Ramos (cell line): Measurements from ENCODE around the gene ACBD6.
"Not testable (repeated sequence)": the region's sequence is repeated elsewhere in the genome, so short reads cannot be mapped to it uniquely, and the experiment has no call there.

Experiments
- in situ Hi-C: fragments of 300-500 bp; cut with MboI; formaldehyde crosslinking; loops from one replicate; pipeline ENCODE4 v1.14.3; 2022; ENCODE audit warnings: low sequenced_read_pairs; ENCODE audit not compliant: unreplicated experiment

ACBD6 gene

DNA sequence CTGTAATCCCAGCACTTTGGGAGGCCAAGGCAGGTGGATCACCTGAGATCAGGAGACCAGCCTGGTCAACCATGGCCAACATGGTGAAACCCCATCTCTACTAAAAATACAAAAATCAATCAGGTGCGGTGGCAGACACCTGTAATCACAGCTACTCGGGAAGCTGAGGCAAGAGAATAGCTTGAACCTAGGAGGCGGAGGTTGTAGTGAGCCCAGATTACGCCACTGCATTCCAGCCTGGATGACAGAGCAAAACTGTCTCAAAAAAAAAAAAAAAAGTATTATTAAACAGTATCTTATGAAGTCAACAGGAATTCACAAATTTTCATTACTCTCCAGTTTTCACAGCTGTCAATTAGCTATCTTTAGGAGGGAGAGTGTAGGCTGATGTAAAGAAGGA lies 3.8 kb downstream of the ACBD6 start:
- in situ Hi-C loops = no loop called here

DNA sequence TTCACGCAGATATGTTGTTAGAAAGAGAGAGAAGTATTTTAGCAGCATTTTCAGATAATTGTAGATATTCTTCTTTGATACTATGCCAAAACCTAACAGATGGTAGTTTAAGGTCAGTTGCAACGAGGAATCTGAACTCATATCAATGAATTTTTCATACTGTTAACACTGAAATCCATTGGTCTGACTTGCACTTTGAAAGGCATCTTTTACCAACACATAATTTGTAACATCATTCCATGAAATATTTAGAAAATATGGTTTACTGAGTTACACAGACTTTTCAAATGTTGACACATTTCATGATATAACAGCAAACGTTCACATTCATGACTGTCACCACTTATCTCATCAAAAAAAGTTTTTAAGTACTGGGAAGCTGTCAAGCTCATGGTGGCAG lies 4.6 kb downstream of the ACBD6 start:
- in situ Hi-C loops = no loop called here

- in situ Hi-C loops = no loop called here
These were observed 8.0 kb downstream of the ACBD6 start for GRCh38 chr1:180494370-180494769.

- in situ Hi-C loops = no loop called here
These were observed 12.4 kb downstream of the ACBD6 start for GRCh38 chr1:180489976-180490375.

DNA sequence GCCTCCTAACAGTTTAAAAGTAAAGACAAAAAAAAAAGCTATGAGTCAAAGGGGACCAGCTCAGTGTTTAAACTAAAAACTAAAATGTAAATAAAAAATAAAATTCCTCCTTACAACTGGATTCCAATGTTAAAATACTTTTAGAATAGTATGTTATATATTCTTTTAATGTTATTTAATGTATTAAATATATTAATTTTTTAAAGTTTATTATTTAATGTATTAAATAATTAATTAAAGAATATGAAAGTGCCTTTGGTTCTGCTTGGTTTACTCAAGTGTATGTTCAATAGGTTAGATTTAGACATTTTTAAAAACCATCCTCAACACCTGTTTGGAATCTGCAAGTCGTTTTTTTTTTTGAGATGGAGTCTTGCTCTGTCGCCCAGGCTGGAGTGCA lies 13.1 kb downstream of the ACBD6 start:
- in situ Hi-C loops = no loop called here

DNA sequence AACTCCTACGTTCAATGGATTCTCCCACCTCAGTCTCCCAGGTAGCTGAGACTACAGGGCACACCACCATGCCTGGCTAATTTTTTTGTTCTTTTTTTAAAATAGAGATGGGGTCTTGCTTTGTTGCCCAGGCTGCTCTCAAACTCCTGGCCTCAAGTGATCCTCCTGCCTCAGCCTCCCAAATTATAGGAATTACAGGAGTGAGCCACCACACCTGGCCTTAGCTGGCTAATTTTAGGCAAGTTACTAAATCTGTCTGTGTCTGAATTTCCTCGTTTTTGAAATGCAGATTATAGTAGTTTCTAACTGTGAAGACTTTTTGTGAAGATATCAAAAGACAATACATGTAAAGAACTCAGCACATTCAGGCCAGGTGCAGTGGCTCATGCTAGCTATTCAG lies 13.7 kb downstream of the ACBD6 start:
- in situ Hi-C loops = no loop called here

- in situ Hi-C loops = no loop called here
These were observed 16.3 kb downstream of the ACBD6 start for GRCh38 chr1:180486092-180486491.

DNA sequence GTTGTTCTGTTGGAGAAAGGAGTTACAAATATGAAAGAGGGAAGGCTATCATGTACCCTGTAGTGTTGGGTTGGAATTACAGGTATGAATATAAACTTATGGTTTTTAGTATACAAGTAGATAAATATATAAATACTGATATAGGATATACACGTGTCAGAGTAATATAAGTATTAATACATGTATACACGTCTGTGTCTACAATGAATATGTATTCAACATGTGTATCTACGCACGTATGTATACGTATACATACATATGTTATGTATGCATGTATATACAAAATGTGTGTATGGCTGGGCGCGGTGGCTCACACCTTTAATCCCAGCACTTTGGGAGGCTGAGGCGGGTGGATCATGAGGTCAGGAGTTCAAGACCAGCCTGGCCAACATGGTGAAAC lies 17.9 kb downstream of the ACBD6 start:
- in situ Hi-C loops = no loop called here

GRCh38 chr1:180482425-180483275 lies 19.7 kb downstream of the ACBD6 start:
- in situ Hi-C loops = no loop called here

DNA sequence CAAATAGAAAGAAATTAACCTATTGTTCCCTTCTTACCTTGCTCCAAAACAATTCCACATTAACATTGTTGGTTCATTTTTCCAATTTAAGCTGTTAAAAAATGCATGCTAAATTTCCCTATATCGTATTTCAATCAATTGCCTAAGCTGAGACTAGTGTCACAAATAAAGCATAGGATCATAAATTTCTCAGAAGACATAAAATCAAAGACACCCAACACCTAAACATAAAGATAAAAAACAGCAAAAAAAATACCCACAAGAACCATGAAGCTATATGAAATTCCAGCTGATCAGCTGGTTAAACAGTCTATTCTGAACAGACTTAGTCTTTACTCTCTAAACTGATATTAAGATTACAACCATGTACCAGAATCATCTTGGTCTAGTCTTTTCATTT lies 32.3 kb downstream of the ACBD6 start:
- in situ Hi-C loops = no loop called here

GRCh38 chr1:180468311-180468710 lies 34.1 kb downstream of the ACBD6 start:
- in situ Hi-C loops = no loop called here

- in situ Hi-C loops = no loop called here
These were observed 40.3 kb downstream of the ACBD6 start for GRCh38 chr1:180462102-180462501.

DNA sequence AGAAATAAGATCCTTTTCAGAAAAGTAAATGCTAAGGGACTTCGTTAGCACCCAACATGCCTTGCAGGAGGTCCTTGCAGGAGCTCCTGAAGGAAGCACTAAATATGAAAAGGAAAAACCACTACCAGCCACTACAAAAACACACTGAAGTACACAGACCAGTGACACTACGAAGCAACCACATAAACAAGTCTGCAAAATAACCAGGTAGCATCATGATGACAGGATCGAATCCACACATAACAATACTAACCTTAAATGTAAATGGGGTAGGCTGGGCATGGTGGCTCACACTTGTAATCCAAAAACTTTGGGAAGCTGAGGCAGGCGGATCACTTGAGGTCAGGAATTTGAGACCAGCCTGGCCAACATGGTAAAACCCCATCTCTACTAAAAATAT lies 40.7 kb downstream of the ACBD6 start:
- in situ Hi-C loops = not testable (repeated sequence)

DNA sequence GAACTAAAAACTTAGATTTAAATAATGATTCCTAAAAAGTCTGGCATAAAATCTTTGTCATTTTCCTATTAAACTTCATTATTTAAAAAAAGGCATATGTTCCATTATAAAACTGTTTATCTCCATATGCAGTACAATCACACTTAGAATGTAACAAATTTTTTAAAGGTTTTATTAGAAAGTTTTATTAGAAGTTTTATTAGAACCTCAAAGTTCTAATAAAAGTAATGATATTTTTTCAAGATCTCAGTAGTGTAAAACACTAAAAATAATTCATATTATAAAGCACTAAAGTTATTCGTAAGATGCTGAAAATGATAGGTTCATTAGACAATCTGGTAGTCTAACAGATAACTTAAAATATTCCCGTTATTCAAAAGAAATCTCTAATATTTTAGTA lies 43.6 kb downstream of the ACBD6 start:
- in situ Hi-C loops = no loop called here

DNA sequence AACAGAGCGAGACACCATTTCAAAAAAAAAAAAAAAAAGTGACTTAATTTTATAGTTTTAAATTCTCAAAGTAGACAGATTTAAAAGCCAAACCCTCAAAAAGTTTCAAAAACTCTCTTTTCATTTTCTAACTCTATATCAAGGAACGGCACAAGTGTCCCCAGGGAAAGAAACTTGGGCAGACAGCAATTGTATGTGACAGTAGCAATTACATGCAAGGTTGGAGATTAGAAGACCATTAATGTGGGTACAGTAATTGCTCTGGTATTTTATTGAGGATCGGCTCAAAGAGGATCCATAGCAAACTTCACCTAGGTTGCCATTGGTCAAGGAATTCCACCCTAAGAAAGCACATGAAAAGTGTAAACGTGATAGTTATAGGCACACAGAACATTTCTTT lies 46.2 kb downstream of the ACBD6 start:
- in situ Hi-C loops = no loop called here

GRCh38 chr1:180451504-180451903 lies 50.9 kb downstream of the ACBD6 start:
- in situ Hi-C loops = no loop called here

DNA sequence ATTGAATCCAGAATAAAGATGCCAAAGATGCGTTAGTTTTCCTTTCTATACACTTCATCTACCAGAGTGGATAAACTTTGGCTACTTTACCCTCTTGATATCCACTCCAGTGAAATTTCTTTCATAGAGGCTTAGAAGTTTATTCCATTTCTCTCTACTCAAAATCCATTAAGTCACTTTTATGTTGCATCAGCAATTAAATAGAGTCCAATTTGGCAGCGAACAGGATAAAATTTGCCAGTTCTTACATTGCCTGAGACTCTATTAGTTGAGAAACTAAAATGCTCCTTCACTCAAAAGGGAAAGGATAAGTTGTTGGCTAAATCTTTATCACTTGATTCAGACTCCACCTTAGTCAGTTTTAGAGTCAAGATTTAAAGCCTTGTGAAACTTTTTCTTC lies 57.9 kb downstream of the ACBD6 start:
- in situ Hi-C loops = no loop called here

DNA sequence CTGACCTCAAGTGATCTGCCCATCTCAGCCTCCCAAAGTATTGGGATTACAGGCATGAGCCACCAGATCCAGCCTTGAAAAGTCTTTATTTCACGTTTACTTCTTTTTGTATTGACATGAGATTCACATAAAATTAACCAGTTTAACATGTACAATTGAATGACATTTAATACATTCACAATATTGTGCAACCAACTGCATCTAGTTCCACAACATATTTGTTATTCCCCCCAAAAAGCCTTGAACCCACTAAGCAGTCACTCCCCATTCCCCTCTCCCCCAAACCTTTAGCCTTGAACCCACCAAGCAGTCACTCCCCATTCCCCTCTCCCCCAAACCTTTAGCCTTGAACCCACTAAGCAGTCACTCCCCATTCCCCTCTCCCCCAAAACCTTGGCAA lies 62.0 kb downstream of the ACBD6 start:
- in situ Hi-C loops = no loop called here

DNA sequence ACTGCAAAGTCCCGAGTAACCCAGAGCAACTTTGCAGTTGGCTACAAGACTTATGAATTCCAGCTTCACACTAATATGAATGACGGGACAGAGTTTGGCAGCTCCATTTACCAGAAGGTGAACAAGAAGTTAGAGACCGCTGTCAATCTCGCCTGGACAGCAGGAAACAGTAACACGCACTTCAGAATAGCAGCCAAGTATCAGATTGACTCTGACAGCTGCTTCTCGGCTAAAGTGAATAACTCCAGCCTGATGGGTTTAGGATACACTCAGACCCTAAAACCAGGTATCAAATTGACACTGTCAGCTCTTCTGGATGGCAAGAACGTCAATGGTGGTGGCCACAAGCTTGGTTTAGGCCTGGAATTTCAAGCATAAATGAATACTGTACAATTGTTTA lies 66.8 kb downstream of the ACBD6 start:
- in situ Hi-C loops = no loop called here

DNA sequence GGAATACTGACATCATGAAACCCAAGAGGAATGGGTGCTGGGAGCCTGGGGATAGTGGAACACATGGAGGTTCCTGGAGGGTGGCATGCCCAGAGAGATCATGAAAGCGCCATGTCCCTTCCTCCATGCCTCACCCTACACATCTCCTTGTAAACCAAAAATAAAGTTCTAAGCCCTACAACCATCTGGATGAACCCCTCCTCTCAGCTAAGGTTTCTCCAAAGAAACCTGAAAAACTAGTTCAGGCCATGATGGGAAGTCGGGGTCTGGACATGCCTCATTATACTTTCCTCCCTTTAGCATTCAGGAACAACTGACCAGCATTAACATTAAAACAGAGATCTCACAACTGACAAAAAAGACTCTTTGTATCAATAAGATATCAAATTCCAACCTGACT lies 68.5 kb downstream of the ACBD6 start:
- in situ Hi-C loops = no loop called here

GRCh38 chr1:180431683-180432082 lies 70.7 kb downstream of the ACBD6 start:
- in situ Hi-C loops = no loop called here
